Stimulated activated CD8-positive, alpha-beta memory T cell treated with anti-CD3 and anti-CD28 coated beads, Interleukin-7, amount 100 ng/mL, for 24 hours (primary cell): ENCODE measurements around the gene KLK15.
"Not testable (repeated sequence)": the region's sequence is repeated elsewhere in the genome, so short reads cannot be mapped to it uniquely, and the experiment has no call there.

ENCODE experiments used
- DNase-seq: peaks from one replicate; pipeline ENCODE4 v3.0.0-alpha.2; 2020; ENCODE audit warnings: low read depth

The KLK15 gene

DNA sequence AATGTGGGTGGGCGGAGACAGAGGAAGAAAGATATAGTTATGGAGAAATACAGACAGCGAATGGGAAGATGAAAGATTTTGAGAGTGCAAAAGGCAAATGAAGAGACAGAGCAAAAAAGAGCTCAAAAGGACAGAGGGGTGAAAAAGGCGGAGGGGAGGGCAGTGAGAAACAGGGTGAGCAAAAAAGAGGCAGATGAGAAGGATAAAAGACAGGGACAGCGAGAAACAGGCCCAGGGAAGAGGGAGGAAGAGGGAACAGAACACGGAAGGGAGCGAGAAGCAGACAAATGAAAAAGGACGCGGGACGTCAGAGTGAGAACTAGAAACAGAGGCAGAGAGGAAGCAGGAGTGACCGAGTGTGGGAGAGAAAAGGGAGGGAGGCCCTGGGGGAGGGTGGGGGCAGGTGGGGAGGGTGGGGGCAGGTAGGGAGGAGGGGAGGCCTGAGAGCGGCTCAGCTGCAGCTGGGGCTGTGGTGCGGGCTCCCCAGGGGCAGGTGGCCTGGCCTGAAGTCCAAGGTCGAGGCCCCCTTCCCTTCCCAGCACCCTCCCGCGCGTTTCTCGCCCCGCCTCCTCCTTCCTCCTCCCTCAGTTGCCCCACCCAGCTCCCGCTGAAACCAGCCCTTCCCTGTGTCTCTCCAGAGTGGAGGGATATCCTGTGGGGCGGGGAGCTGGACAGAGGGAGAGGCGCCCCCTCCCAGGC, 12.7 kb downstream of the KLK15 start:
- no peak for DNase-seq

- DNase-seq, result no peak
These were observed 13.3 kb downstream of the KLK15 start for GRCh38 chr19:50820086-50820485.

GRCh38 chr19:50819636-50820035, 13.7 kb downstream of the KLK15 start:
- no peak for DNase-seq

GRCh38 chr19:50818859-50819472, 14.4 kb downstream of the KLK15 start:
- no peak for DNase-seq

GRCh38 chr19:50817941-50818858, 15.2 kb downstream of the KLK15 start:
- DNase-seq, result peak; percentile 43

DNA sequence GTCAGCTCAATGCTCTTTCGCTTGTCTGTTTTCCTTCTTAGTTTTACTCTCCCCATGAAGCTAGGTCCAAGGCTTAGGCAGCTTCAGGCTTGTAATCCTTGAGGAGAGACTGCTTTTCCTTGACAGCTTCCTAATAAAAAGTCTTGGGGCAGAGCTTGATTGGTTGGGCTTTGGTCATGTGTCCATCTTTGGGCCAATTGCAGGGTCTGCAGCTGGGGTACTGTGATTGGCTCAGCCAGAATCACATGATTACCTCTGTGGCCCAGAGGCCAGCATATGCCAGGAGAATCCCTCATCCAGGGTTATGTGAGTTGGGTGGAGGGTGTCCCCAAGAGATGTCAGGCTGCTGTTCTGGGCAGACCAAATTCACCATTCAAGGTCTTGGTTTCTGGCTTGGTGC, 17.9 kb downstream of the KLK15 start:
- no peak for DNase-seq

DNA sequence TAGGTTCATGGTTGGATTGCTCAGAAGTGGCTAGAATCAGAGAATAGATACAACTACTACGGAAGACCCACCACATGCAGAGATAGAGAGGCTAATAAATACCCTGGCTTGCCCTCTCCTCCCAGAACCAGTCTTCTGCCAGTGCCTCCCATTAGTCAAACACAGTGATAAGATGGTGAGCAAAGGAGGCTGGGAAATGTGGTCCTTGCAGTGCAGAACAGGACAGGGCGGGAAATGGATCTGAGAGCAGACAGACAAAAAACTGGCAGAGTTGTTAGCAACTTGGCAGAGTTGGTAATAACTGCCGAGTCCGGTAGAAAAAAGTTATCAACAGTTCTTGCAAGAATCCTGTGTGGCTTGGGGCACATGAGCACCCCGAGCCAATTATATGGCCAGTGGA, 18.5 kb downstream of the KLK15 start:
- DNase-seq, result no peak

GRCh38 chr19:50812474-50812873, 20.9 kb downstream of the KLK15 start:
- no peak for DNase-seq

DNA sequence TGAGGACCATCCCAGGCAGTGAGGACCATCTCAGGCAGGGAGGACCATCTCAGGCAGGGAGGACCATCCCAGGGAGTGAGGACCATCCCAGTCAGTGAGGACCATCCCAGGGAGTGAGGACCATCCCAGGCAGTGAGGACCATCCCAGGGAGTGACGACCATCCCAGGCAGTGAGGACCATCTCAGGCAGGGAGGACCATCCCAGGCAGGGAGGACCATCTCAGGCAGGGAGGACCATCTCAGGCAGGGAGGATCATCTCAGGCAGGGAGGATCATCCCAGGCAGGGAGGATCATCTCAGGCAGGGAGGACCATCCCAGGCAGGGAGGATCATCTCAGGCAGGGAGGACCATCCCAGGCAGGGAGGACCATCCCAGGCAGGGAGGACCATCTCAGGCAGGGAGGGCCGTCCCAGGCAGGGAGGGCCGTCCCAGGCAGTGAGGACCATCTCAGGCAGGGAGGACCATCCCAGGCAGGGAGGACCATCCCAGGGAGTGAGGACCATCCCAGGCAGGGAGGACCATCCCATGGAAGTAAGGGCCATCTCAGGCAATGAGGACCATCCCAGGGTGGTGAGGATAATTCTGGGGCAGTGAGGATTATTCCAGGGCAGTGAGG, 21.6 kb downstream of the KLK15 start:
- not testable (repeated sequence) for DNase-seq

- no peak for DNase-seq
These were observed 24.5 kb downstream of the KLK15 start for GRCh38 chr19:50808856-50809255.

GRCh38 chr19:50804420-50805272, 28.7 kb downstream of the KLK15 start:
- peak; percentile 97 for DNase-seq

GRCh38 chr19:50803633-50804419, 29.5 kb downstream of the KLK15 start:
- DNase-seq, result no peak

DNA sequence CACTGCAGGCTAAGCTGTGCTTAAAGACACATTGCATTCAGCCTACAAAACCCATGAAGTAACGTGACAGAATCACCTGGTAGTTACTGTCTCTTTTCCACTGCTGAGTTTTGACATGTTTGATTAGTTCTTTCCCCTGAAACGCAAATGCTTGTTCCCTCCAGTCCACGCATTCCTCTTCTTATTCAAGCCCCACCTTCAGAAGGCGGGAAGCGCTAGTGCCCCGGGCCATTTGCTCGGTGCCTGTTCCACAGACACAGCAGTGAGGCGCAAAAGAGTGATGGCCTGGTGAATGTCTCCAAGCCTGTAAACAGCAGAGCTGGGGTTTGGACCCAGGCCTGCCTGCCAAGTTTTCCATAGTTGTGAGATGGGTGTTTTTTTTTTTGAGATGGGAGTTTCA, 32.3 kb downstream of the KLK15 start:
- DNase-seq, result no peak

DNA sequence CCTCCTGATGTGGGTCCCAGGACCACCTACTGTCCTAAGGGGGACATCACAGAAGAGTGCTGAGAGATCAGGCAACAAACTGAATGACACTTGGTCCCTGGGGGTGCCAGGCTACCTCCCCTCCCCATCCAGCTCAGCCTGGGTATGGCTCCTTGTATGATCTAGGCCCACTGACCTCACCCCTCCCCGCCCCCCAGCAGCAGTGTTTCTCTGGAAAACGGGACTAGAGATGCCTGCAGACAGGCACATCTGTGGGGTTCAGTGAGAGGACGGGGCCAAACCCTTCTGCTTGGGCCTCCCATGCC, 33.9 kb downstream of the KLK15 start:
- no peak for DNase-seq

DNA sequence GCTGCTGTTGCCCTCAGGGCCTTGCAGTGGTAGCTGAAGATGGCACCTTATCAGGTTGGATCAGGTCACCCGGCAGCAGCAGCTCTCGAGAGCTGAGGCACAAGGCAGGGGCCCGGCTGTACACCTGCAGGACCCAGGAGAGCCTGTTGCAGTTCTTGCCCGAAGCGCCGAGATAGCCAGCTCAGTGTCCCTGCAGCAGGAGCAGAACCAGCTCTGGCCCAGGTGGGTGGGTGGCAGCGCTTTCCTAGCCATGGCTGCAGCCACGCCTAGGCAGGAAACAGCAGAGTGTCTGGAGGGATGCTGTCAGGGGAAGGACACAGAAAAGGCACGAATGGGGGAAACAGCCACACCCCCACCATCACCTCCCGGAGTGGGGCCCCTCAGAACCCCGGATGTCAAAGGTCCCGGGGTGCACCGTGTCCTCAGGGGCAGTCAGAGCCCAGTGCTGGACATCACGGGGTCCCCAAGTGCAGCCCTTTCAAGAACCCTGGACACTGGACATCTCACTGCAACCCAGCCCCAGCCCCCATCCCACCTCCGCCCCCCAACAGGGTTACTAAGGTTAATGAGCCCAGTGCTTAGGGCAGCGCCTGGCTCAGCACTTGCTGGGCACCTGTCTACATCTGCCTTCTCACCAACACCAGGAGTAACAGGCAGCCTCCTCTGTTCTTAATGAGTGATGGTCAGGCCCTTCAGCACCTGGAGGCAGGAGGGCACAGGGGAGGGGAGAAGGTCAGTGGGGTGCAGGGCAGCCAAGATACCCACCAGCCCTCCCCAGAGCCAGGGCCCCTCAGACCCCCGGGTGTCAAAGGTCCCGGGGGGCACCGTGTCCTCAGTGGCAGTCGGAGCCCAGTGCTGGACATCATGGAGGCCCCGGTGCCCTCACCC, 34.5 kb downstream of the KLK15 start:
- DNase-seq, result no peak

DNA sequence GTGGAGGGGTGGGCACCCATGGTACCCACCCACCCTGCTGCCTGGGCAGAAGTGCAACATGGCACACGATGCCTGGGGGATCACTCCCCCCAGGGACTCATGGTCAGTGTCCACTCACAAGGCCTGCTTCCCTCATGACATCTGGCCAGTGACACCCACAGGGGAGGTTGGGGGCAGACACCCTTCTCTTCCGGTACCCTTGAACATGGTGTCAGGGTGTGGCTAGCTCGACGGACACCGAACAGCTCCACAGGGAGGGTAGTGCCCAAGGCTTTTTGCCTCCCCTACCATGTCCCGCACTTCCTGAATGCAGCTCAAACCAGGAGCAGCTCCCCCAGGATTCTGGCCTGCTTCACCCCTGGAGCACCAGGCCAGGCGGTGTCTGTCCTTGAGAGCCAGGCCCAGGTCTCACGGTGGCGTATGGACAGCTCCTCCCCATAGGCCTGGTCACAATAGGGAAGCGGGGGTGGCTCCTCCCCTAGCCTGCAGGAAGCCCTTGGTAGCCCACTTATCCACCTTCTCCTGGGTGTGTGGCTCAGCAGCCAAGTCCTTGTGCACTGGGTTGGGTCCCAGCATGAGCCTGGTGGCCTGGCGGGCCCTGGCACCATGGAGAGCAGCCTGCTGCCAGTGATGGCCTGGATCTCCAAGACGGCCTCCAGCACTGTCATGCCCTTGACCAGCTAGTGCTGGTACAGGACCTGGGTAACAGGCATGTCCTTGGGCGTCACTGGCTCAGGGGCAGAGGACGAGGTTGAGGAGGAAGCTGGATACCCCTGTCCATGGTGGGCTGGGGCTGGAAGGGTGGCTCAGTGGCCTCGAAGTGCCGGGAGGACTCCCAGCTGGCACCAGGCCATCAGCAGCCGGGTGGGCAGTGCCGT, 35.4 kb downstream of the KLK15 start:
- no peak for DNase-seq

DNA sequence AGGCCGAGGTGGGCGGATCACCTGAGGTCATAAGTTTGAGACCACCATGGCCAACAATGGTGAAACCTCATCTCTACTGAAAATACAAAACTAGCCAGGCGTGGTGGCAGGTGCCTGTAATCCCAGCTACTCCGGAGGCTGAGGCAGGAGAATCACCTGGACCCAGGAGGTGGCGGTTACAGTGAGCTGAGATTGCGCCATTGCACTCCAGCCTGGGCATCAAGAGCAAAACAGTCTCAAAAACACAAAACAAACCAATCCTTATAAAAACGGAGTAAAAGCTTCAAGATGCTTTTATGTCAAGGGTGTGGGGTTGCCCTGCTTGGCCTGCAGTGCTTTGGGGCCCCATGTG, 36.0 kb downstream of the KLK15 start:
- DNase-seq, result no peak

- DNase-seq, result no peak
These were observed 36.5 kb downstream of the KLK15 start for GRCh38 chr19:50796634-50797428.
